GM18526 (cell line): ENCODE results near the gene GMDS.

Experiments
- POLR2A ChIP-seq: IDR thresholded peaks from 3 replicates; pipeline ENCODE4 v1.6.1; 2011; ENCODE audit not compliant: insufficient read length; ENCODE audit errors: extremely low read depth

Gene GMDS

GRCh38 chr6:1933292-1933691, 312.1 kb downstream of the GMDS start:
- TF ChIP-seq POLR2A, result no peak

GRCh38 chr6:1931817-1932216, 313.6 kb downstream of the GMDS start:
- TF ChIP-seq POLR2A, result no peak

- no peak for TF ChIP-seq POLR2A
Observed at GRCh38 chr6:1930356-1930755, 315.0 kb downstream of the GMDS start.

GRCh38 chr6:1929931-1930330, 315.5 kb downstream of the GMDS start:
- TF ChIP-seq POLR2A, result no peak

- TF ChIP-seq POLR2A, result no peak
Observed at GRCh38 chr6:1925743-1926430, 319.5 kb downstream of the GMDS start.

- TF ChIP-seq POLR2A, result no peak
Observed at GRCh38 chr6:1923449-1923848, 322.0 kb downstream of the GMDS start.

- no peak for TF ChIP-seq POLR2A
Observed at GRCh38 chr6:1917626-1918371, 327.6 kb downstream of the GMDS start.

- TF ChIP-seq POLR2A, result no peak
Observed at GRCh38 chr6:1916334-1917070, 328.9 kb downstream of the GMDS start.

- TF ChIP-seq POLR2A, result no peak
Observed at GRCh38 chr6:1915226-1915625, 330.2 kb downstream of the GMDS start.

GRCh38 chr6:1913577-1913976, 331.8 kb downstream of the GMDS start:
- TF ChIP-seq POLR2A, result no peak

- no peak for TF ChIP-seq POLR2A
Observed at GRCh38 chr6:1912731-1913130, 332.7 kb downstream of the GMDS start.

GRCh38 chr6:1911474-1911873, 333.9 kb downstream of the GMDS start:
- no peak for TF ChIP-seq POLR2A

- no peak for TF ChIP-seq POLR2A
Observed at GRCh38 chr6:1910621-1911407, 334.6 kb downstream of the GMDS start.

- TF ChIP-seq POLR2A, result no peak
Observed at GRCh38 chr6:1908784-1909183, 336.6 kb downstream of the GMDS start.

GRCh38 chr6:1906609-1907008, 338.8 kb downstream of the GMDS start:
- TF ChIP-seq POLR2A, result no peak
